Prostate gland (tissue), 2 donors: Measurements from ENCODE around the gene LDB2. TPM values are rescaled to one million over a fixed set of nuclear protein-coding genes. Genes with fewer than 3 reads are reported as not detected.

Experiments
- DNase-seq: peaks from one replicate; pipeline ENCODE4 v3.0.0-alpha.2; 2019; ENCODE audit warnings: low spot score
- H3K27ac ChIP-seq, 2 donors: fragments of 200-600 bp; sonication (generic); 2 replicates each; pipeline ENCODE4 v1.5.1; 2017 to 2019
- H3K27me3 ChIP-seq: fragments of 200-600 bp; sonication (generic); replicated peaks from 2 replicates; pipeline ENCODE4 v1.5.1; 2019; ENCODE audit not compliant: insufficient read depth
- H3K36me3 ChIP-seq, 2 donors: fragments of 200-600 bp; sonication (generic); 1 replicate in 1 of 2; 2 replicates in 1 of 2; pipeline versions ENCODE4 v1.5.1 to v1.8.1; 2017 to 2019
- H3K4me1 ChIP-seq: fragments of 200-600 bp; sonication (generic); replicated peaks from 2 replicates; pipeline ENCODE4 v1.5.1; 2019
- H3K4me3 ChIP-seq, 2 donors: fragments of 200-600 bp; sonication (generic); 2 replicates each; pipeline ENCODE4 v1.5.1; 2017 to 2019
- H3K9me3 ChIP-seq: fragments of 200-600 bp; sonication (generic); 2 replicates; pipeline ENCODE4 v1.5.1; 2017
- CTCF ChIP-seq, 4 experiments: fragments of 200-600 bp in 2 of 4; fragments of 450-650 bp in 2 of 4; sonication (generic) in 2 of 4; IDR thresholded peaks; 1 replicate in 3 of 4; 2 replicates in 1 of 4; pipeline ENCODE4 v1.5.1; 2016 to 2019; ENCODE audit warnings: antibody characterized with exemption in 4 of 4, mild to moderate bottlenecking in 2 of 4, moderate library complexity in 2 of 4
- POLR2A ChIP-seq: fragments of 450-650 bp; IDR thresholded peaks from one replicate; pipeline ENCODE4 v1.6.1; 2016; ENCODE audit warnings: antibody characterized with exemption, mild to moderate bottlenecking
- POLR2AphosphoS5 ChIP-seq: sonication (generic); formaldehyde crosslinking; IDR thresholded peaks from one replicate; pipeline ENCODE4 v1.6.1; 2017; ENCODE audit warnings: antibody characterized with exemption
- WGBS: methylation state at CpG from one replicate; pipeline ENCODE4 v1.1.5; 2018; 5-methylcytosine and 5-hydroxymethylcytosine counted together
- intact Hi-C: fragments of 100-400 bp; cut with DNase I; formaldehyde crosslinking; loops from one replicate; pipeline ENCODE4 v1.14.2; 2022
- total RNA-seq, 2 donors: library from RNA; depleted of rRNA; stranded (reverse); fragments of >200 nt; gene quantifications; one replicate each; pipeline ENCODE4 v1.1.0, GENCODE V29; 2016

Gene LDB2
- total RNA-seq, 2 donors from 2014 or later: 6.0 to 37.7 TPM

GRCh38 chr4:16830081-16830480 lies 68.4 kb downstream of the LDB2 start:
- no peak for TF ChIP-seq POLR2AphosphoS5
- no peak for TF ChIP-seq POLR2A
- TF ChIP-seq CTCF (IDR thresholded peaks at IDR 0.05): no peak
- H3K27me3 ChIP-seq: no peaks in the 10 kb centered on the region
- no peaks in the 10 kb centered on the region for H3K4me1 ChIP-seq
- intact Hi-C loops: no loop called here
- H3K36me3 ChIP-seq: no peaks in the 10 kb centered on the region
- no peak overlapping the region for H3K4me3 ChIP-seq
- WGBS: 95% methylated on average over 3 of the region's 3 CpGs
- no peak for DNase-seq
- H3K9me3 ChIP-seq: no peaks in the 10 kb centered on the region
- no peak overlapping the region for H3K27ac ChIP-seq

GRCh38 chr4:16827794-16828724 lies 70.4 kb downstream of the LDB2 start:
- no peak for DNase-seq
- Histone ChIP-seq H3K4me1 (no peaks in the 10 kb centered on the region), H3K27me3 (no peaks in the 10 kb centered on the region), H3K36me3 (no peaks in the 10 kb centered on the region), H3K9me3 (no peaks in the 10 kb centered on the region), H3K27ac (no peak overlapping the region), H3K4me3 (no peak overlapping the region)
- 74% methylated on average over 12 of the region's 12 CpGs for WGBS
- TF ChIP-seq POLR2A (no peak), CTCF (IDR thresholded peaks at IDR 0.05) (no peak), POLR2AphosphoS5 (no peak)
- intact Hi-C loops: no loop called here

GRCh38 chr4:16827045-16827444 lies 71.4 kb downstream of the LDB2 start:
- intact Hi-C loops: no loop called here
- no peaks in the 10 kb centered on the region for H3K36me3 ChIP-seq
- H3K4me3 ChIP-seq: no peak overlapping the region
- H3K27me3 ChIP-seq: no peaks in the 10 kb centered on the region
- H3K4me1 ChIP-seq: no peaks in the 10 kb centered on the region
- no peak overlapping the region for H3K27ac ChIP-seq
- H3K9me3 ChIP-seq: no peaks in the 10 kb centered on the region
- 35% methylated on average over 4 of the region's 4 CpGs for WGBS
- no peak for DNase-seq
- TF ChIP-seq POLR2AphosphoS5 (no peak), POLR2A (no peak), CTCF (IDR thresholded peaks at IDR 0.05) (no peak)

GRCh38 chr4:16826406-16826910 lies 72.0 kb downstream of the LDB2 start:
- WGBS: 45% methylated on average over 3 of the region's 3 CpGs
- intact Hi-C loops: no loop called here
- Histone ChIP-seq H3K27me3 (no peaks in the 10 kb centered on the region), H3K27ac (no peak overlapping the region), H3K36me3 (no peaks in the 10 kb centered on the region), H3K4me3 (no peak overlapping the region), H3K9me3 (no peaks in the 10 kb centered on the region), H3K4me1 (no peaks in the 10 kb centered on the region)
- no peak for TF ChIP-seq CTCF (IDR thresholded peaks at IDR 0.05)
- TF ChIP-seq POLR2A: no peak
- TF ChIP-seq POLR2AphosphoS5: no peak
- DNase-seq: no peak
